ENCODE measurements around the gene ZNF407. TPM values are rescaled to one million over a fixed set of nuclear protein-coding genes. Genes with fewer than 3 reads are reported as not detected.
"Not testable (repeated sequence)": the region's sequence is repeated elsewhere in the genome, so short reads cannot be mapped to it uniquely, and the experiment has no call there.

Gene ZNF407
- total RNA-seq, 1 donor from 2014 or later, result 7.0 TPM

GRCh38 chr18:74957588-74958224 is 360.0 kb downstream of the ZNF407 start:
- DNase-seq (ENCODE audit: low read depth), result no peak

GRCh38 chr18:74959216-74959615 is 361.5 kb downstream of the ZNF407 start:
- DNase-seq (ENCODE audit: low read depth), result no peak

DNA sequence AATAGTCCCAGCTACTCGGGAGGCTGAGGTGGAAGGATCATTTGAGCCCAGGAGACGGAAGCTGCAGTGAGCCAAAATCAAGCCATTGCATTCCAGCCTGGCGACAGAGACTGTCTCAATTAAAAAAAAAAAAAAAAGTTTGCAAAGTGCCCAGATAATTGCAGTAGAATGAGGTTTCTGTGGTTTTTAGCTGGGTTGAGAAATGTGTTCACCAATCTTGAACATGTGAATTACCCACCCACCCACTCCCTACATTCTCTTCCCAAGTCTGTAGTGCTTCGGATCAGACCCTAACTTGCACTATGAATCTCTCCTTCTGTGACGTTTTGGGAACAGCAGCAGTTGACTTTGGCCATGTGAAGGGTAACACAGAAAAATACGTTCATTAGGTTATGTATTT is 363.9 kb downstream of the ZNF407 start:
- no peak for DNase-seq (ENCODE audit: low read depth)

DNA sequence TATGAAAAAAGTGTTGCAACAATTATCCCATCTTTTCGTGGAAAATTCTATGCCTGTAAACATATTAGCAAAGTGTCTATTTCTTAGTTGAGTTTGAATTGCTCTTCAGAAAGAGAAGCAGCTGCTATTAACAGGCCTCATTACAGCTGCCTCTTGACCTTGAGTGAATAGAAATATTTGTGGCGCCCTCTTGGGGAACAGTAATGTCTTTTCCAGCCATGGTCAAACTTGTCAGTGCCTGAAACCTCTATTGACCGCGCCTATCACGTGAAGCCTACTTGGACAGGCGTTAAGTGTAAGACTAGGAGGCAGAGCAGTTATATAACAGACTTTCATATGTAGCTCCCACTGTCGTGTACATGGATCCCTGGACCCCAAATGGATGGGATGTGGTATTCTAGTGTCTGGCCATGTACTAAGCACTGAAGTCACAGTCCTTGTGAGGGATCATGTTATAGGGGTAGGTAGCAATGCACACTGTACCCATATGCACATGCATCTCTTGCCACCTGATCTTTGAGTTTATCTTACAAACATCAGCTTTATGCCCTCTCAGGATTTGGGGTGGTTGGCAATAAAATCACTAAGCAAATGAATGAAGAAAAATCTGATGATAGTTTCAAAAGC is 366.3 kb downstream of the ZNF407 start:
- peak; percentile 87 for DNase-seq (ENCODE audit: low read depth)

DNA sequence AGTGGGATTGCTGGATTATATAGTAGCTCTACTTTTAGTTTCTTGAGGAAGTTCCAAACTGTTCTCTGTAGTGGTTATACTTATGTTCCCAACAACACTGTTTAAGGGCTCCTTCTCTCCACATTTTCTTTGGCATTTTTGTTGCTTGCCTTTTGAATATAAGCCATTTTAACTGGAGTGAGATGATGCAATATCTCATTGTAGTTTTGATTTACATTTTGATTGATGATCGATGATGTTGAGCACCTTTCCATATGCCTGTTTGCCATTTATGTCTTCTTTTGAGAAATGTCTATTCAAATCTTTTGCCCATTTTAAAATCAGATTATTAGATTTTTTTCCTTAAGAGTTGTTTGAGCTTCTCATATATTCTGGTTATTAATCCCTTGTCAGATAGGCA is 368.0 kb downstream of the ZNF407 start:
- DNase-seq (ENCODE audit: low read depth), result no peak

GRCh38 chr18:74967438-74967837 is 369.8 kb downstream of the ZNF407 start:
- DNase-seq (ENCODE audit: low read depth), result no peak

DNA sequence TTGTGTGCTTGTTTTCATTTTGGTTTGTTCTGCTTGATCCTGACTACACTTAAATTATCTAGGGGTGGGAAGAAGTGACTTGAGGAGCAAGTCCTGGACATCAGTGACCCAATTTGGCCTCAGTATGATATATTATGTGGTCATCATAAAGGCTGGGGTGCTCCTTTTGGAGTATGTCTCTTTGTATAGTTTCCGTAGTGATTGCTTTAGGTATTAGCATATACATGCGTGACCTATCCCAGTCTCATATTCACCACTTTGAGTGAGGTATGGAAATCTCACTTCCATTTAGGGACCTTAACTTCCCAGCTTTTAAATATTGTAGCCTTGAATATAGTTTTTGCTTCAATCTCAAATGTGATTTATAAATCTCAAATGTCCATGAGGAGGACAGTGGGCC is 370.3 kb downstream of the ZNF407 start:
- DNase-seq (ENCODE audit: low read depth), result no peak

DNA sequence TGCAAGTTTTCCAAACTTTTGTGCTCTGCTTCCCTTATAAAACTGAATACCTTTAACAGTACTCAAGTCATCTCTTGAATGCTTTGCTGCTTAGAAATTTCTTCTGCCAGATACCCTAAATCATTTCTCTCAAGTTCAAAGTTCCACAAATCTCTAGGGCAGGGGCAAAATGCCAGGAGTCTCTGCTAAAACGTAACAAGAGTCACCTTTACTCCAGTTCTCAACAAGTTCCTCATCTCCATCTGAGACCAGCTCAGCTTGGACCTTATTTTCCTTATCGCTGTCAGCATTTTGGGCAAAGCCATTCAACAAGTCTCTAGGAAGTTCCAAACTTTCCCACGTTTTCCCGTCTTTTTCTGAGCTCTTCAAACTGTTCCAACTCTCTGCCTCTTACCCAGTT is 373.7 kb downstream of the ZNF407 start:
- not testable (repeated sequence) for DNase-seq (ENCODE audit: low read depth)

DNA sequence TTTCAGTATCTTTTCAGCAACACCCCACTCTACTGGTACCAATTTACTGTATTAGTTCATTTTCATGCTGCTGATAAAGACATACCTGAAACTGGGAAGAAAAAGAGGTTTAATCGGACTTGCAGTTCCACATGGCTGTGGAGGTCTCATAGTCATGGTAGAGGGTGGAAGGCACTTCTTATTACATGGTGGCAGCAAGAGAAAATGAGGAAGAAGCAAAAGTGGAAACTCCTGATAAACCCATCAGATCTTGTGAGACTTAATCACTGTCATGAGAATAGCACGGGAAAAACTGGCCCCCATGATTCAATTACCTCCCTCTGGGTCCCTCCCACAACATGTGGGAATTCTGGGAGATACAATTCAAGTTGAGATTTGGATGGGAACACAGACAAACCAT is 374.1 kb downstream of the ZNF407 start:
- DNase-seq (ENCODE audit: low read depth), result not testable (repeated sequence)

DNA sequence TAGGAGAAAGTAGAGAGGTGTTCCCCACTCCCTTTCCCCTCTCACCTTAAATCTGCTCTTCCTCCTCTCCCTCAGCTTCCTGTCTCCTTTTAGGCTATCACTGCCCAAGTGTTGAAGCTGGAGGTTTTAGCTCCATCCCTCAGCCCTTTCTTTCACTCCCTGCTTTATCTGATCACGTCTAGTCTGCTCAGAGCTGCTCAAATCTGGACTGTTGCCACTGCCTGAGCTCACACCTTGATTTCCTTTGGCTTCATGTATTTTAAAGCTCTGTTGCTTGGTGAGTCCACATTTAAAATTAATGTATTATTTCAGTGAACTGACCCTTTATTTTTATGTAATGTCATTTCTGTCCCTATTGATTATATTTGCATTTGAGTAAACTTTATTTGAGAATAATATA is 374.7 kb downstream of the ZNF407 start:
- DNase-seq (ENCODE audit: low read depth), result no peak

GRCh38 chr18:74975001-74975400 is 377.3 kb downstream of the ZNF407 start:
- DNase-seq (ENCODE audit: low read depth), result no peak

DNA sequence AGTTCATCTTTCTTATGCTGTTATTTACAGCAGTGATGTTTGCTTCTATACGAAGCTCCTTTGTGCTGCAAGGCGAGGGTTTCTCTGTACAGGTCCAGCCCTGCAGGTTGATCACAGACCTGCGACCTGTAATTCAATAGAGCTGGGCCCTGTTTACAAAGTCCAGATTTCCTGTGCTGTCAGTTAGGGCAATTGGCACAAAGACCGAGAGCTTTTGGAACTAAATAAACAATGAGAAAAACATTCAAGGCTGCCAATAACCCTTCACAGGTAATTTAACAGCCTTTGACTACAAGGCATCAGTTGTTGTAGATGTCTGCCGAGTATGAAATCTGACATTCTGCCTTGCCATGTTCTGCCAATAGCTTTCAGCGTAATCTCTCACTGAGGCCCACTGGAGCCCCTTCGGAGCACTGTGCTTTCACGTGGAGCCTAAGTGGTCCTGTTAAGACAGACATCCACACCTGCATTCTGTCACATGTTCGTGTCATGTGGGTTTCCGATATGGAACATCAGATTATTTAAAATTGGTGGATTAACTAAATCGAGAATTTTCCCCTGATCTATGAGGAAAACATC is 378.8 kb downstream of the ZNF407 start:
- DNase-seq (ENCODE audit: low read depth), result no peak

DNA sequence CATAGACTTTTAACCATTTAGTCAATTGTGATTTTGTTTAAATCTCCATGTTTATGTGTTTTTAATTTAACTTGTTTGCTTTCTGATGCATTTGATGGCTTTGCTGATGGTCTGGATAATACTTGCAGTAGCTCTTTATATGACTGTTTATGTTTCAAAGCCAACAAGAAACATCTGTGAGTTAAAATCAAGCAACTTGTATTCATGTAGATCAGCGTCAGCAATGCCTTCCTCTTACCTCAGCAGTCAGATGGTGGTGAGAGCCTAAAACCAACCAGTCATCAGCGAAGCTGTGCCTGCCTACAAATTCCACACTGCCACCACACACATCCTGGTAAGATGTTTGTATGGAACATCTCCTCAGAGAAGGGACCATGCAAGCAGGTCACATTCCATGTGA is 379.4 kb downstream of the ZNF407 start:
- no peak for DNase-seq (ENCODE audit: low read depth)

- DNase-seq (ENCODE audit: low read depth), result no peak
Measured at GRCh38 chr18:74980669-74981068, 383.0 kb downstream of the ZNF407 start.

- DNase-seq (ENCODE audit: low read depth), result no peak
Measured at GRCh38 chr18:74981476-74981875, 383.8 kb downstream of the ZNF407 start.

DNA sequence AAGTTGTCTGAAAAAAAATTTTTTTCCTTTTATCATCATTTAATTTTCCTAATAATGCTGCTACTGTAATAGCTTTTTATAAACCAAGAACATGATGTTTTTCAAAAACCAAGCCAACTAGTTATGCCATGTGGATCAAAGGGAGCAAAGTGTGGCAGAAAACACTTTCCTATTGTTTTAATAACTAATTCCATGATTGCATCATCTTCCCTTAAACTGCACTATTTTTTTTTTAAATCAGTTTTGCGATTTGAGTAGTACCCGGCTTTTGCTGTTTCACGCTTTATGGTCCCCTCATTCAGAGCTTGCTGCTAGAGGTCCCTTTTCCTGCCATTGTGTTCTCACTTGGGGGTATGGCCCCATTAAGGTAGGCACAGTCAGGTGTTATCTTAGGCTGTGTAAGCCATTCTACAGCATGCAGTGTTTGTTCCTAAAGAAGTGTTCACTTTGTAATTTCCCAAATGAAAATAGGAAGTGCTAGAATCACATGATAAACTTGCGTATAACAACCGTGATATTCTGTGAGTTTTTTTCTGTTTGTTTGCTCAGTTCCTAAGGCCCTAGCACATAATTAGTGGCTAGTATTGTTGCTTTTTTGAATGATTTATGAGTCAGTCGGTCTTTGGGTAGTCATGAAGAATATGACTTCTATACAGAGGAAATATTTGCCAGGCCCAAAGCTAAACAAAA is 385.4 kb downstream of the ZNF407 start:
- no peak for DNase-seq (ENCODE audit: low read depth)

GRCh38 chr18:74989134-74989533 is 391.5 kb downstream of the ZNF407 start:
- no peak for DNase-seq (ENCODE audit: low read depth)

- no peak for DNase-seq (ENCODE audit: low read depth)
Measured at GRCh38 chr18:74990563-74991081, 393.0 kb downstream of the ZNF407 start.

- peak; percentile 51 for DNase-seq (ENCODE audit: low read depth)
Measured at GRCh38 chr18:74994502-74995418, 397.1 kb downstream of the ZNF407 start.

DNA sequence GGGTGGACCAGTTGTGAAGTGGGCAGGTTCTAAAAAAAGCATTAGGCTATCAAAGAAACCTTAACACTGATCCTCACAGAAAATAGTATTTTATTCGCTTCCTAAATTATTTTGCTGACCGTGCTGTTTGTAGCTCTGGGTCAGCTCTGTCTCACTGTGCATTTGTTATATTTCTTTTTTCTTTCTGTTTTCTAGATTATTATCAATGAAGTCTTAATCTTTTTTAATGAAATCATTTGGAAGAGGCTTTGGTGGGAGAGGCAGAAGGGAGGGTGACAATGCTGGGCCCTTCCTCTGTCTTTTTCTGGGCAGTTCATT is 397.7 kb downstream of the ZNF407 start:
- DNase-seq (ENCODE audit: low read depth), result no peak

GRCh38 chr18:74996055-74996454 is 398.4 kb downstream of the ZNF407 start:
- DNase-seq (ENCODE audit: low read depth), result no peak

Measured in myocyte (in vitro differentiated cells).